ENCODE measurements around the gene P4HB.

DNA sequence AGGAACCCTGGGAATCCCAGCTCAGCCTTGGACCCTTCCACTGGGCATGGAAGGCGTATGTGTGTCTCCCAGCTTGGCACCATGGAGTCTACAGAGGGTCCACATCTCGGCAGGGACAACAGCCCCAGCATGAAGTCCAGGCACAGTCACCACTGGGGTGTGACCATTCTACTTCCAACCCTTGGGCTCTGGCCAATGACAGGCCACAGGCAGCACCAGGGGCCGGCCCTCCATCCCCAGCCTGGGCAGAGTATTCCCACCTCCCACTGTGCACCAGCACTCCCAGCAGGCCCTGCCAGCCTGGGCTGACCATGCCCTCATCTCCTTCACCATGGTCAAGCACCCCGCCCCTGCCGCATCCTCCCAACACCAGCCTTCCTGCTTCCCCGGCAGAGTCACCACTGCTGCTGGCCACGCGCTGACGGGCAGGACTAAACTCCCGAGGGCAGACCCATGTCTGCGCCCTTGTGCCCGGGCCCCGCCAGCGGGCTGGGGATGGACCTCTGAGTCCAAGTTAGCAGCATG, 15.9 kb downstream of the P4HB start:
- TF ChIP-seq, protein P1, sequence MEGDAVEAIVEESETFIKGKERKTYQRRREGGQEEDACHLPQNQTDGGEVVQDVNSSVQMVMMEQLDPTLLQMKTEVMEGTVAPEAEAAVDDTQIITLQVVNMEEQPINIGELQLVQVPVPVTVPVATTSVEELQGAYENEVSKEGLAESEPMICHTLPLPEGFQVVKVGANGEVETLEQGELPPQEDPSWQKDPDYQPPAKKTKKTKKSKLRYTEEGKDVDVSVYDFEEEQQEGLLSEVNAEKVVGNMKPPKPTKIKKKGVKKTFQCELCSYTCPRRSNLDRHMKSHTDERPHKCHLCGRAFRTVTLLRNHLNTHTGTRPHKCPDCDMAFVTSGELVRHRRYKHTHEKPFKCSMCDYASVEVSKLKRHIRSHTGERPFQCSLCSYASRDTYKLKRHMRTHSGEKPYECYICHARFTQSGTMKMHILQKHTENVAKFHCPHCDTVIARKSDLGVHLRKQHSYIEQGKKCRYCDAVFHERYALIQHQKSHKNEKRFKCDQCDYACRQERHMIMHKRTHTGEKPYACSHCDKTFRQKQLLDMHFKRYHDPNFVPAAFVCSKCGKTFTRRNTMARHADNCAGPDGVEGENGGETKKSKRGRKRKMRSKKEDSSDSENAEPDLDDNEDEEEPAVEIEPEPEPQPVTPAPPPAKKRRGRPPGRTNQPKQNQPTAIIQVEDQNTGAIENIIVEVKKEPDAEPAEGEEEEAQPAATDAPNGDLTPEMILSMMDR (IDR thresholded peaks at IDR 0.05) = no peak
- no peak for TF ChIP-seq POLR2A (IDR thresholded peaks at IDR 0.05)
